IPS-11a (cell line): Measurements from ENCODE around the gene GNA15.

Source experiments
- H3K4me3 ChIP-seq: one replicate; pipeline ENCODE4 v1.5.1; 2013; ENCODE audit warnings: low read depth, low read length, control low read depth

Gene GNA15

GRCh38 chr19:3203805-3204645 is 68.2 kb downstream of the GNA15 start:
- no peak overlapping the region for H3K4me3 ChIP-seq

GRCh38 chr19:3204646-3205275 is 68.9 kb downstream of the GNA15 start:
- H3K4me3 ChIP-seq = no peak overlapping the region

- no peak overlapping the region for H3K4me3 ChIP-seq
Observed at GRCh38 chr19:3206216-3206953, 70.6 kb downstream of the GNA15 start.

GRCh38 chr19:3207461-3208242 is 71.8 kb downstream of the GNA15 start:
- no peak overlapping the region for H3K4me3 ChIP-seq

DNA sequence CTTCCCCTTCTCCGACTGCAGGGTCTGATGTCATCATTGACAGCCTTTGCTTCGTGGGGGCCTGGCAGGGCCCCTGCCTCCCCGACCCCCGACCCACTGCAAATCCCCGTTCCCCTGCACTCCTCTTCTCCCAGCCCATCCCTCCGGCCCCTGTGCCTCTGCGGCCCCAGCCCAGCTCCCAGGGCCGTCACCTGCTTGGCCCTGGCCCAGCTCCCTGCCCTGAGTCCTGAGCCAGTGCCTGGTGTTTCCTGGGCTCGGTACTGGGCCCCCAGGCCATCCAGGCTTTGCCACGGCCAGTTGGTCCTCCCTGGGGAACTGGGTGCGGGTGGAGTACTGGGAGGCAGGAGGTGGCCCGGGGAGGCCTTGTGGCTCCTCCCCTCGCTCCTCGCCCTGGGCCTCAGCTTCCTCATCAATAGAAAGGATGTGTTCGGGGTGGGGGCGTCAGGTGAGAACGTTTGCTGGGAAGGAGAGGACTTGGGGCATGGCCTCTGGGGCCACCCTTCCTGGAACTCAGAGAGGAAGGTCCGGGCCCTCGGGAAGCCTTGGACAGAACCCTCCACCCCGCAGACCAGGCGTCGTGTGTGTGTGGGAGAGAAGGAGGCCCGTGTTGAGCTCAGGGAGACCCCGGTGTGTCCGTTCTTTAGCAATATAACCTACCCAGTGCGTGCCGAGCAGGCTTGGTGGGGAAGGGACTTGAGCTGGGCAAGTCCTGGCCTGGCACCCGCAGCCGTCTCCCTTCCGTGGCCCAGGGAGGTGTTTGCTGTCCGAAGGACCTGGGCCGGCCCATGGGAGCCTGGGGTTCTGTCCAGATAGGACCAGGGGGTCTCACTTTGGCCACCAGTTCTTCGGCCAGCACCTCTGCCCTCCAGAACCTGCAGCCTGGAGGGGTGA is 72.7 kb downstream of the GNA15 start:
- no peak overlapping the region for H3K4me3 ChIP-seq

DNA sequence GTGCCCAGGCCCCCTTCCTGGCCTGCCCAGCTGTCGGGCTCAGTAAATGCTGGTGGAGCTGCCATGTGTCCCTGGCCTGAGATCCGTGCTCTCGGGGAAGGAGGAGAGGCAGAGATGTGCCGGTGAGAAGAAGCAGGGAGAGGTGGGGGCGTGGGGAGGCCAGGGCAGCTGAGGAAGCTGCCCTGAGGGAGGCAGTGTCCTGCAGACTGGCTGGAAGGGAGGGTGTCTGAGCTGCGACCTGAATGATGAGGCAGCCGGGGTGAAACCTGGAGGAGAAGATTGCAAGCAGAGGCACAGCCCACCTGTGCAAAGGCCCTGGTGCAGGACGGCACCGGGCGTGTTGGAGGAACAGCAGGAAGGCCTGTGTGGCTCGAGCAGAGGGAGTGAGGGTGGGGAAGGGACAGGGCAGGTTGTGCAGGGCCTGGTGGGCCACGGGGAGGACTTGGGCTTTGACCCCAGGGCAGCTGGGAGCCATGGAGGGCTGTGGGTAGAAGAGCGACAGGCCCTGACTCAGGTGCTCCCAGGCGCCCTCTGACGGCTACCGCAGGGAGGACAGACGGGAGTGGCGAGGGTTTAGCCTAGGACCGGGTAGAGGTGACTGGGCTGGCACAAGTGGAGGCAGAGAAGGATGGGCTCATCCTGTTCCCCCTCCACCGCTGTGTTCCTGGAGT is 74.6 kb downstream of the GNA15 start:
- no peak overlapping the region for H3K4me3 ChIP-seq

DNA sequence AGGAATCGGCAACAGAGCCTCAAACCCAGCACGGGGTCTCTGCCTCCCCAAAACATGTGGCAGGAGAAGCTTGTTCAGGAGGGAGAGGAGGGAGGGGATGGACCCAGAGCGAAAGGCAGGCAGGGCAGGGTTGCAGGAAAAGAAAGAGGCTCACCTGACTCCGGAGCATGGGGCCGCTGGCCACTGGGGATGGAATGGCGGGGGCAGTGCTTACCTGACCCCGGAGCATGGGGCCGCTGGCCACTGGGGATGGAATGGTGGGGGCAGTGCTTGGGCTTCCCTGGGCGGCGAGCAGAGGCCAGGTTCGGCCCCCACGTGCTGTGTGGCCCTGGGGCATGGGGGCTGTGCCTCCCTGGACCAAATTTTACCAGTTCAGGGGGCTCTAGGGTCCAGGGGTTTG is 75.4 kb downstream of the GNA15 start:
- no peak overlapping the region for H3K4me3 ChIP-seq

- H3K4me3 ChIP-seq = no peak overlapping the region
Observed at GRCh38 chr19:3213159-3213558, 77.3 kb downstream of the GNA15 start.
